Measurements from ENCODE around the gene TSHZ2. TPM values are rescaled to one million over a fixed set of nuclear protein-coding genes. Genes with fewer than 3 reads are reported as not detected.

The TSHZ2 gene
- total and polyA plus RNA-seq, 2 donors (not counting 1 experiment from before 2014, with no cell fraction given) = 1.00 to 5.7 TPM

GRCh38 chr20:53344891-53345290, 372.7 kb downstream of the TSHZ2 start:
- Mint-ChIP-seq H3K27me3 (peaks cover 13% of the 10 kb centered on the region), H3K4me1 (no peaks in the 10 kb centered on the region), H3K27ac (no peak overlapping the region), H3K4me3 (no peak overlapping the region), H3K9me3 (ENCODE audit: insufficient read depth) (no peaks in the 10 kb centered on the region)
- Histone ChIP-seq H3K27me3 (replicated peaks in 1 of 4; ENCODE audit: control extremely low read depth in 1 of 4, control insufficient read depth in 3 of 4, insufficient read depth in 4 of 4, low read length in 3 of 4) (peaks cover 0 to 4% (median 0%) of the 10 kb centered on the region in 4 experiments), H3K9ac (ENCODE audit: low read length) (no peak overlapping the region), H3K27ac (ENCODE audit: low read length in 2 of 2) (no peak overlapping the region), H4K20me1 (ENCODE audit: control insufficient read depth, insufficient read depth, low read length, poor library complexity, severe bottlenecking) (no peaks in the 10 kb centered on the region), H3K79me2 (ENCODE audit: control insufficient read depth, insufficient read depth, low read length) (no peaks in the 10 kb centered on the region), H3K36me3 (replicated peaks in 1 of 2; ENCODE audit: control extremely low read depth in 1 of 2, control insufficient read depth in 1 of 2, extremely low read depth in 1 of 2, insufficient read depth in 2 of 2, low read length in 1 of 2) (no peaks in the 10 kb centered on the region), H2AFZ (ENCODE audit: insufficient read depth, low read depth, low read length, poor library complexity, severe bottlenecking) (no peak overlapping the region), H3K4me1 (ENCODE audit: control insufficient read depth in 2 of 2, insufficient read depth in 2 of 2, low read length in 2 of 2) (no peaks in the 10 kb centered on the region), H3K9me3 (ENCODE audit: control extremely low read depth in 1 of 3, control insufficient read depth in 2 of 3, insufficient read depth in 1 of 3, low read length in 2 of 3) (no peaks in the 10 kb centered on the region), H3K4me3 (ENCODE audit: control extremely low read depth in 1 of 5, extremely low read depth in 1 of 5, insufficient read depth in 1 of 5, low read depth in 2 of 5, low read length in 4 of 5) (no peak overlapping the region), H3K4me2 (replicated peaks; ENCODE audit: low read depth, low read length, poor library complexity, severe bottlenecking) (no peak overlapping the region)
- POLR2A ChIA-PET = no interaction called here
- WGBS (ENCODE audit: insufficient coverage) = 60% methylated on average over 1 of the region's 1 CpG
- no peak for DNase-seq
- no peak for ATAC-seq (ENCODE audit: low read depth)
- CTCF ChIA-PET = no interaction called here
- intact Hi-C loops (cut with micrococcal nuclease) = no loop called here
- TF ChIP-seq EZH2 (IDR thresholded peaks at IDR 0.05; ENCODE audit: borderline replicate concordance, insufficient read depth, low read depth, low read length, poor library complexity, severe bottlenecking) (no peak), CTCF (IDR thresholded peaks at IDR 0.05) (no peak)

- Histone ChIP-seq H3K4me3 (ENCODE audit: control extremely low read depth in 1 of 5, extremely low read depth in 1 of 5, insufficient read depth in 1 of 5, low read depth in 2 of 5, low read length in 4 of 5) (no peak overlapping the region), H4K20me1 (ENCODE audit: control insufficient read depth, insufficient read depth, low read length, poor library complexity, severe bottlenecking) (no peaks in the 10 kb centered on the region), H3K79me2 (ENCODE audit: control insufficient read depth, insufficient read depth, low read length) (no peaks in the 10 kb centered on the region), H3K4me1 (ENCODE audit: control insufficient read depth in 2 of 2, insufficient read depth in 2 of 2, low read length in 2 of 2) (no peaks in the 10 kb centered on the region), H3K27me3 (replicated peaks in 1 of 4; ENCODE audit: control extremely low read depth in 1 of 4, control insufficient read depth in 3 of 4, insufficient read depth in 4 of 4, low read length in 3 of 4) (peaks cover 0 to 4% (median 0%) of the 10 kb centered on the region in 4 experiments), H3K36me3 (replicated peaks in 1 of 2; ENCODE audit: control extremely low read depth in 1 of 2, control insufficient read depth in 1 of 2, extremely low read depth in 1 of 2, insufficient read depth in 2 of 2, low read length in 1 of 2) (no peaks in the 10 kb centered on the region), H3K27ac (ENCODE audit: low read length in 2 of 2) (no peak overlapping the region), H2AFZ (ENCODE audit: insufficient read depth, low read depth, low read length, poor library complexity, severe bottlenecking) (no peak overlapping the region), H3K9ac (ENCODE audit: low read length) (no peak overlapping the region), H3K9me3 (ENCODE audit: control extremely low read depth in 1 of 3, control insufficient read depth in 2 of 3, insufficient read depth in 1 of 3, low read length in 2 of 3) (no peaks in the 10 kb centered on the region), H3K4me2 (replicated peaks; ENCODE audit: low read depth, low read length, poor library complexity, severe bottlenecking) (no peak overlapping the region)
- Mint-ChIP-seq H3K27me3 (peaks cover 17% of the 10 kb centered on the region), H3K4me3 (no peak overlapping the region), H3K9me3 (ENCODE audit: insufficient read depth) (no peaks in the 10 kb centered on the region), H3K27ac (no peak overlapping the region), H3K4me1 (no peaks in the 10 kb centered on the region)
- ChIA-PET POLR2A (no interaction called here), CTCF (no interaction called here)
- WGBS (ENCODE audit: insufficient coverage) = 89% methylated on average over 16 of the region's 18 CpGs
- ATAC-seq (ENCODE audit: low read depth) (no peak), DNase-seq (no peak)
- no peak for TF ChIP-seq CTCF (IDR thresholded peaks at IDR 0.05)
- TF ChIP-seq EZH2 (IDR thresholded peaks at IDR 0.05; ENCODE audit: borderline replicate concordance, insufficient read depth, low read depth, low read length, poor library complexity, severe bottlenecking) = no peak
- intact Hi-C loops (cut with micrococcal nuclease) = no loop called here
Measured at GRCh38 chr20:53345536-53346334, 373.6 kb downstream of the TSHZ2 start.
